SIG-M5 treated with dmso at 0.1 percent for 504 hours (cell line): ENCODE results near the gene IPO8.
"Not testable (repeated sequence)": the region's sequence is repeated elsewhere in the genome, so short reads cannot be mapped to it uniquely, and the experiment has no call there.

Experiments used
- DNase-seq: peaks from one replicate; lab custom pipeline; 2025; ENCODE audit not compliant: unreplicated experiment; lab: John Stamatoyannopoulos, UW

IPO8 gene

DNA sequence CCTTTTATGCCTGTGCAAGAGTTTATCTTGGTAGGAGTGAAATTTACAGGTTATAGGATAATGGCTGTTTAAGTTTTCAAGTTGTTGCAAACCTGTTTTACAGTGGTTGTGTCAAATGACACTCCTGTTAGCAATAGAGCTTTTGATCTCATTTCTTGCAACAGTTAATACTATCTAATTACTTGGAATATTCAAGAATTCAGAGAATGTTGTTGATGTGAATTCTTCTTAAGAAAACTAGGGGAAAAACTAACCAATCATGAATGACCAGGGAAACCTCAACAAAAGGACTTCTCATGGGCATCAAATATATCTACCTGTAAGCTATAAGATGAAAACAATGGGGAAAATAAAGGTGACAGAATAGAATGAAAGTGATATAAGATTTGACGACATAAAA, 85.0 kb downstream of the IPO8 start:
- no peak for DNase-seq

- not testable (repeated sequence) for DNase-seq
Measured at GRCh38 chr12:30609819-30610218, 85.8 kb downstream of the IPO8 start.

DNA sequence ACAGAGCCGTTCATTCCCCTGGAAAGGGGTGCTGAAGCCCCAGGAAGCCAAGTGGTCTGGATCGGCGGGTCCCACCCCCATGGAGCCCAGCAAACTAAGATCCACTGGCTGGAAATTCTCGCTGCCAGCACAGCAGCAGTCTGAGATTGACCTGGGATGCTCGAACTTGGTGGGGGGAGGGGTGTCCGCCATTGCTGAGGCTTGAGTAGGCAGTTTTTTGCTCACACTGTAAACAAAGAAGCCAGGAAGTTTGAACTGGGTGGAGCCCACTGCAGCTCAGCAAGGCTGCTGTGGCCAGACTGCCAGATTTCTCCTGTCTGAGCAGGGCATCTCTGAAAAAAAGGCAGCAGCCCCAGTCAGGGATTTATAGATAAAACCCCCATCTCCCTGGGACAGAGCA, 91.4 kb downstream of the IPO8 start:
- DNase-seq, result not testable (repeated sequence)

DNA sequence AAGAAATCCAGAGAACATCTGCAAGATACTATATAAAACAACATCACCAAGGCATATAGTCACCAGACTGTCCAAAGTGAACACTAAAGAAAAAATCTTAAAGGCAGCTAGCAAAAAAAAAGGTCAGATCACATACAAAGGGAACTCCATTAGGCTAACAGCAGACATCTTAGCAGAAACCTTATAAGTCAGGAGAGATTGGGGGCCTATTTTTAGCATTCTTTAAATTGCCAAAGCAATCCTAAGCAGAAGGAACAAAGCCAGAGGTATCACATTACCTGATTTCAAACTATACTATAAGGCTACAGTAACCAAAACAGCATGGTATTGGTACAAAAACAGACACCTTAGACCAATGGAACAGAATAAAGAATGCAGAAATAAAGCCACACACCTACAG, 92.5 kb downstream of the IPO8 start:
- no peak for DNase-seq

- DNase-seq, result no peak
Measured at GRCh38 chr12:30602678-30603077, 93.0 kb downstream of the IPO8 start.

GRCh38 chr12:30599608-30600007, 96.1 kb downstream of the IPO8 start:
- DNase-seq, result no peak

- no peak for DNase-seq
Measured at GRCh38 chr12:30598889-30599288, 96.8 kb downstream of the IPO8 start.

DNA sequence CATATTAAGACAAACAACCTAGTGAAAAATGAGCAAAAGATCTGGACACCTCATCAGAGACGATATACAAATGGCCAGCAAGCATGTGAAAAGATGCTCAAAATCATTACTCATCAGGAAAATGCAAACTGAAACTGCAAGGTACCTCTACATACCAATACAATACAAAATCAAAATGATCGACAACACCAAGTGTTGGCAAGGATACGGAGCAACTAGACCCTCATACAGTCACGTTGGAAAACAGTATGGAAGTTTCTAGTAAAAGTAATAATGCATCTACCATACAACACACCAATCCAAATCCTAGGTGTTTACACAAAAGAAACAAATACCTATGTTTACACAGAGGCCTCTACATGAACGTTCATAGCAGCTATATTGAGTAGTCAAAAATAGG, 99.9 kb downstream of the IPO8 start:
- no peak for DNase-seq

DNA sequence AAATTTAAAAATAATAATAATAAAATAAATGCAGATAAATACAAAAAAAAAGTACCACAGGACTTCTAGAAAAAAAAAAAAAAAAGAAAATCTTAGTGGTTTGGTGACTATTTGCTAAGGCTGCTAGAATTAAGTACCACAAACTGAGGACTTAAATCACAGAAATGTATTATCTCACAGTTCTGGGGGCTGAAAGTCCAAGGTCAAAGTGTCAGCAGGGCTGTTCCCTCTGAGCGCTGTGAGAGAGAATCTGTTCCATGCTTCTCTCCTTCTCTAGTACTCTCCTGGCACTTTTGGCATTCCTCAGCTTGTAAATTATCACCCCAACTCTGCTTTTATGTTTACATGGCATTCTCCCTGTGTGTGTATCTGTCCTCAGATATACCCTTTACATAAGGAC, 101.2 kb downstream of the IPO8 start:
- DNase-seq, result no peak

- not testable (repeated sequence) for DNase-seq
Measured at GRCh38 chr12:30588572-30588971, 107.1 kb downstream of the IPO8 start.

DNA sequence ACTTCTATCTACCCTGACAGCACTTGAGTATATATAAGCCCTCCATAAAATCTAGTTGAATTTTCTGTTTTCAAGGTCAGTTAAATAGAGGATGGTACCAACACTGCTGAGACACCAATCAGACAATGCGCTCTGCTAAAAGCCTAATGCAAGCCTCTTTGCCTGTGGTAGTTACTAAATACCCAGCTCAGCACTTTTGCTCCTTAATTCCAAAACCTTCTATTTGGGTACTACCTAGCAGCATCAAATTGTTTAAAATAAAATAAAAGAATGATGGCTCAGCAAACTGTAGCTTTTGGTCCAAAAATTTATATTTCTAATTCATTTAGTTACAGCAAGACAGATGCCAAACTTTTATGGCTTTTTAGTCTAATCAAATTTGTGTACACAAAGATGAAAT, 107.9 kb downstream of the IPO8 start:
- no peak for DNase-seq

DNA sequence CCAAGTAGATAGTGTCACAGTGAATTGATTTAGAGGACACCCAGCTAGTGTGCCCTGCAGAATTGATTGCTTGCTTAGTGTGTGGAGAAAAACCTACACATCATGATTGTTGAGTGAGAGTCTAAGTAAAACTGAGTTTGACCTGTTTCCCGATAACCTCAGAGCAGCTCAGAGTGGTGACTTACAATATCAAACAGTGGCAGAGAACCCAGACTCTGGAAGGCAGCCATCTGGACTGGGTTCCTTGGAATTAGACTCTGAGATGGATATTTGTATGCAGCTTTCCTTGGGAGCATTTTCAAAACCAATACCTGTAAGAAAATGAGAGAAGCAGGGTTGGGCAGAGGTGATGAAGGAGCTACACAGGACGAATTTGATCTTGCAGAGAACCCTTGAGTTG, 109.8 kb downstream of the IPO8 start:
- DNase-seq, result no peak

- DNase-seq, result no peak
Measured at GRCh38 chr12:30582943-30583342, 112.7 kb downstream of the IPO8 start.

DNA sequence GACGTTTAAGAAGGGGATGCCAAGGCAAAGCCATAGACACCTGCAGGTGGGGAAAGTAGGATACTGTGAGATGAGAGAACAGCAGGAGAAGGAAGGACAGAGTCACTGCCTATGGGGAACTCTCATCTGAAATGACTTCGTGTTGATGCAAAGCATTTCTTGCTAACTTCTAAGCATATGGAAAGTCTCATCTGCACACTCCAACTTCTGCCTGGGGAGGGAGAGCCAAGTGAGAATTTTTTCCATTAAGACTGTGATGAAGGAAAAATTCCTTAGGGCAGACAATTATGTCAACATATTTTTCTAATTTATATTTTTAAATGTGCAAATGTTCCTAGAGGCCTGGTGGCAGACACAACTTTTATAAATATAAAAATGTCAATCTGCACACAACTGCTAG, 115.3 kb downstream of the IPO8 start:
- no peak for DNase-seq
